Activated CD8-positive, alpha-beta memory T cell treated with anti-CD3 and anti-CD28 coated beads, Interleukin-2, amount 50 U/mL, for 4 hours (primary cell): Measurements from ENCODE around the gene SNX19.

Experiments used
- DNase-seq: peaks from one replicate; pipeline ENCODE4 v3.0.0-alpha.2; 2020

Gene SNX19

GRCh38 chr11:130834886-130835285 lies 81.4 kb downstream of the SNX19 start:
- no peak for DNase-seq

- DNase-seq = no peak
Observed at GRCh38 chr11:130832566-130833425, 83.5 kb downstream of the SNX19 start.

GRCh38 chr11:130831976-130832375 lies 84.3 kb downstream of the SNX19 start:
- DNase-seq = no peak

- DNase-seq = no peak
Observed at GRCh38 chr11:130831506-130831905, 84.8 kb downstream of the SNX19 start.

- DNase-seq = no peak
Observed at GRCh38 chr11:130830566-130830965, 85.7 kb downstream of the SNX19 start.

GRCh38 chr11:130829920-130830511 lies 86.3 kb downstream of the SNX19 start:
- no peak for DNase-seq

- no peak for DNase-seq
Observed at GRCh38 chr11:130828741-130829140, 87.5 kb downstream of the SNX19 start.

- no peak for DNase-seq
Observed at GRCh38 chr11:130827451-130828377, 88.6 kb downstream of the SNX19 start.

- DNase-seq = no peak
Observed at GRCh38 chr11:130826572-130826971, 89.7 kb downstream of the SNX19 start.

GRCh38 chr11:130825983-130826382 lies 90.3 kb downstream of the SNX19 start:
- DNase-seq = no peak

GRCh38 chr11:130825561-130825960 lies 90.7 kb downstream of the SNX19 start:
- DNase-seq = no peak
